Bronchial epithelial cell (primary cell): ENCODE measurements around the gene TRIM62. TPM values are rescaled to one million over a fixed set of nuclear protein-coding genes. Genes with fewer than 3 reads are reported as not detected.
"Not testable (repeated sequence)": the region's sequence is repeated elsewhere in the genome, so short reads cannot be mapped to it uniquely, and the experiment has no call there.

Experiments
- DNase-seq: peaks from one replicate; pipeline ENCODE4 v3.0.0-alpha.2; 2010; ENCODE audit warnings: low read depth
- FAIRE-seq: peaks from 2 replicates; lab custom pipeline; 2011; peaks lifted over from hg19 to GRCh38; lab: Jason Lieb, UNC
- H3K27me3 ChIP-seq: 2 replicates; pipeline ENCODE4 v1.5.1; 2011; ENCODE audit warnings: low read length; ENCODE audit not compliant: control insufficient read depth, insufficient read depth
- H3K36me3 ChIP-seq: 2 replicates; pipeline ENCODE4 v1.5.1; 2011; ENCODE audit warnings: low read length; ENCODE audit not compliant: control insufficient read depth, insufficient read depth
- H3K4me3 ChIP-seq: 2 replicates; pipeline ENCODE4 v1.5.1; 2011; ENCODE audit warnings: mild to moderate bottlenecking, low read depth, low read length, control low read depth
- CTCF ChIP-seq: IDR thresholded peaks from 2 replicates; pipeline ENCODE4 v1.5.1; 2011; ENCODE audit warnings: mild to moderate bottlenecking, moderate library complexity, low read length, control low read depth, inconsistent platforms; ENCODE audit not compliant: insufficient read depth, severe bottlenecking
- total RNA-seq: library from RNA; depleted of rRNA; stranded (reverse); fragments of >200 nt; gene quantifications from 2 replicates; pipeline ENCODE4 v1.2.1, GENCODE V29; 2014

TRIM62 gene
- total RNA-seq, 1 donor from 2014 or later: 0.79 TPM

GRCh38 chr1:33118274-33118673, 63.6 kb downstream of the TRIM62 start:
- FAIRE-seq (peak; percentile 75), DNase-seq (no peak)
- TF ChIP-seq CTCF: no peak
- H3K36me3 ChIP-seq: no peaks in the 10 kb centered on the region
- H3K4me3 ChIP-seq: no peak overlapping the region
- H3K27me3 ChIP-seq: no peaks in the 10 kb centered on the region

- no peak for DNase-seq
- Histone ChIP-seq H3K27me3 (no peaks in the 10 kb centered on the region), H3K36me3 (no peaks in the 10 kb centered on the region), H3K4me3 (no peak overlapping the region)
- FAIRE-seq: peak; percentile 66
- no peak for TF ChIP-seq CTCF
These were observed 64.3 kb downstream of the TRIM62 start for GRCh38 chr1:33117440-33118085.

GRCh38 chr1:33111965-33112364, 69.9 kb downstream of the TRIM62 start:
- Histone ChIP-seq H3K4me3 (no peak overlapping the region), H3K36me3 (no peaks in the 10 kb centered on the region), H3K27me3 (no peaks in the 10 kb centered on the region)
- FAIRE-seq: no peak
- peak; percentile 34 for TF ChIP-seq CTCF
- DNase-seq: peak; percentile 53

- TF ChIP-seq CTCF: no peak
- no peak overlapping the region for H3K4me3 ChIP-seq
- no peaks in the 10 kb centered on the region for H3K27me3 ChIP-seq
- FAIRE-seq (no peak), DNase-seq (no peak)
- H3K36me3 ChIP-seq: no peaks in the 10 kb centered on the region
These were observed 71.4 kb downstream of the TRIM62 start for GRCh38 chr1:33110477-33110876.

GRCh38 chr1:33100119-33100415, 81.8 kb downstream of the TRIM62 start:
- peak; percentile 70 for DNase-seq
- not testable (repeated sequence) for H3K36me3 ChIP-seq, H3K27me3 ChIP-seq, H3K4me3 ChIP-seq, FAIRE-seq

- DNase-seq: peak; percentile 99
- Histone ChIP-seq H3K27me3 (no peaks in the 10 kb centered on the region), H3K36me3 (peaks cover 1% of the 10 kb centered on the region), H3K4me3 (no peak overlapping the region)
- peak; percentile 34 for TF ChIP-seq CTCF
- peak; percentile 64 for FAIRE-seq
These were observed 82.3 kb downstream of the TRIM62 start for GRCh38 chr1:33099290-33100118.
